Measurements from ENCODE around the gene SCG3.

DNA sequence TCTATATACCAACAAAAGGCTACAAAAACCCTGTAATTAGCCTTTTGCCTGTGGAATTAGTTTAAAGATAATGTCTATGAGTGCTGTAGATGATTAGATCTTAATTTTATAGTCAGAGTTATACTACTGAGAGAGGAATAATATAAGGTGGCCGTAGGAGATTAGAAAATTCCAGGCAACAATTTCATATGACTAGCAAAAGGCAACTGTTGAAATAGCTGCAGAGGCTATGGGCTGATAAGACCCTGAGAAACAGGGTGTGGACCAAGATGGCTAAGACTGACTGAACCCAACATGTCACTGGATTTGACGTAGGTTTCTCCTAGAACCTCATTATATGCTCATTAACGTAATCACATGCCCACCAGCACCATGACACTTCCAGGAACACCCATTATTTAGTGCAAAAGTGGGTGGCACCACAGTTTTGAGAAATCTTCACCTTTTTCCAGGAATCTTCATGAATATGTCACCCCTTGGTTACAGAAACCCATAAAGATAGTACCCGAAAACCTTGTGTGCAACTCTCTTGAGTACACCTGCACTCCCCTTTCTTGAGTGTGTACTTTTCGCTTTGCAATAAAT lies 29.1 kb upstream of the SCG3 start:
- TF ChIP-seq, protein P1, sequence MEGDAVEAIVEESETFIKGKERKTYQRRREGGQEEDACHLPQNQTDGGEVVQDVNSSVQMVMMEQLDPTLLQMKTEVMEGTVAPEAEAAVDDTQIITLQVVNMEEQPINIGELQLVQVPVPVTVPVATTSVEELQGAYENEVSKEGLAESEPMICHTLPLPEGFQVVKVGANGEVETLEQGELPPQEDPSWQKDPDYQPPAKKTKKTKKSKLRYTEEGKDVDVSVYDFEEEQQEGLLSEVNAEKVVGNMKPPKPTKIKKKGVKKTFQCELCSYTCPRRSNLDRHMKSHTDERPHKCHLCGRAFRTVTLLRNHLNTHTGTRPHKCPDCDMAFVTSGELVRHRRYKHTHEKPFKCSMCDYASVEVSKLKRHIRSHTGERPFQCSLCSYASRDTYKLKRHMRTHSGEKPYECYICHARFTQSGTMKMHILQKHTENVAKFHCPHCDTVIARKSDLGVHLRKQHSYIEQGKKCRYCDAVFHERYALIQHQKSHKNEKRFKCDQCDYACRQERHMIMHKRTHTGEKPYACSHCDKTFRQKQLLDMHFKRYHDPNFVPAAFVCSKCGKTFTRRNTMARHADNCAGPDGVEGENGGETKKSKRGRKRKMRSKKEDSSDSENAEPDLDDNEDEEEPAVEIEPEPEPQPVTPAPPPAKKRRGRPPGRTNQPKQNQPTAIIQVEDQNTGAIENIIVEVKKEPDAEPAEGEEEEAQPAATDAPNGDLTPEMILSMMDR (IDR thresholded peaks at IDR 0.05), result no peak
- TF ChIP-seq EZH2 (IDR thresholded peaks at IDR 0.05; ENCODE audit: borderline replicate concordance, insufficient read depth, low read depth, low read length, poor library complexity, severe bottlenecking), result no peak
